Measurements from ENCODE around the gene HOXC12.

HOXC12 gene

DNA sequence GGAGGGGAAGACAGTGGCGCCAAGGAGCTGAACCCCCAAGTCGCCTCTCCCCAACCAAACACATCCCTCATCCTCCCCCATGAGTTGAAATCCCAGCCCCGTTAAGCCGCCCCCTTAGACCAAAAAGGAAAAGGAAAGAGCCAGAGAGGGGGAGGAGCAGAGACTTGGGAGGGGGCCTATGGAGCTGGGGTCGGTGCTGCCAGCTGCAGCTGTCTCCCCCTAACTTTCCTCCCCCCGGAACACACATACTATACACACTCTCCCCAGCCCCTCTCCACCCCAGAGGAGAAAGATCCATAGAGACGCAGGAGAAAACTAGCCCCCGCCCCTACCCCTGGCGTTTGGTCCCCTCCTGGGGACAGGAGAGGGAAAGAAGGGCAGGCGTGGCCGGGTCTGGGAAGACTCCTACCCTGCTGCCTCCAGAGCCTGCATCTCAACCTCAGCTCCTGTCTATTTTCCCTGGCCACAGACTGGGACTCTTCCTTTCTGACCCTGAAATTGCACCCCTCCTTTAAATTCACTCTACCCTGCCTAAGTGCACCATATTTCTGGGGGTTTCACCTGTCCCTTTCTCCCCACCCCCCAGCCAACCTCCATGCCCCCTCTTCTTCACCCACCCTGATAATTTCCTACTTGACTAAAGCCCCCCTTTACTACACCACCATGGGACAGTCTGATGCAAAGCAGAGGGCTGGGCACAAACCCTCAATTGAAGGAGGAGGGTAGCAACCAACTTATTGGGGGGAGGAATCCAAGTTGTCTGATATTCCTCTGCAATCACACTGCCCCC is 43.6 kb downstream of the HOXC12 start:
- no peak for DNase-seq

DNA sequence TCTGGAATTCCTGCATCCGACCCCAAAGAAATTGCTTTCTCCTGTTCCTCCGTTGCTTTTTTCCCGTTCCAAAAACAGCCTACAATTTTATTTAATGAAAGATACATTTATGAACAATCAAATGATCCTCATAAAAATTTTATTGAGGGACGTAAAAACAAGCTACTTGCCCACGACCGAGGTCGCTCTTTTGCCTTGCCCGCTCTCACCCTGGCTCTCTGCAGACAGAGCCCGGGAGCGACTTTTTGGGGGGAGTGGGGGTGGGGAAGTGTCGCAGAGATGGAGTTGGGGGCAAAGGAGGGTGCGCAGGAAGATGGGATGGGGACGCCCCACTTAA is 44.2 kb downstream of the HOXC12 start:
- DNase-seq: no peak

- peak; percentile 63 for DNase-seq
Measured at GRCh38 chr12:53999559-54000115, 44.9 kb downstream of the HOXC12 start.

DNA sequence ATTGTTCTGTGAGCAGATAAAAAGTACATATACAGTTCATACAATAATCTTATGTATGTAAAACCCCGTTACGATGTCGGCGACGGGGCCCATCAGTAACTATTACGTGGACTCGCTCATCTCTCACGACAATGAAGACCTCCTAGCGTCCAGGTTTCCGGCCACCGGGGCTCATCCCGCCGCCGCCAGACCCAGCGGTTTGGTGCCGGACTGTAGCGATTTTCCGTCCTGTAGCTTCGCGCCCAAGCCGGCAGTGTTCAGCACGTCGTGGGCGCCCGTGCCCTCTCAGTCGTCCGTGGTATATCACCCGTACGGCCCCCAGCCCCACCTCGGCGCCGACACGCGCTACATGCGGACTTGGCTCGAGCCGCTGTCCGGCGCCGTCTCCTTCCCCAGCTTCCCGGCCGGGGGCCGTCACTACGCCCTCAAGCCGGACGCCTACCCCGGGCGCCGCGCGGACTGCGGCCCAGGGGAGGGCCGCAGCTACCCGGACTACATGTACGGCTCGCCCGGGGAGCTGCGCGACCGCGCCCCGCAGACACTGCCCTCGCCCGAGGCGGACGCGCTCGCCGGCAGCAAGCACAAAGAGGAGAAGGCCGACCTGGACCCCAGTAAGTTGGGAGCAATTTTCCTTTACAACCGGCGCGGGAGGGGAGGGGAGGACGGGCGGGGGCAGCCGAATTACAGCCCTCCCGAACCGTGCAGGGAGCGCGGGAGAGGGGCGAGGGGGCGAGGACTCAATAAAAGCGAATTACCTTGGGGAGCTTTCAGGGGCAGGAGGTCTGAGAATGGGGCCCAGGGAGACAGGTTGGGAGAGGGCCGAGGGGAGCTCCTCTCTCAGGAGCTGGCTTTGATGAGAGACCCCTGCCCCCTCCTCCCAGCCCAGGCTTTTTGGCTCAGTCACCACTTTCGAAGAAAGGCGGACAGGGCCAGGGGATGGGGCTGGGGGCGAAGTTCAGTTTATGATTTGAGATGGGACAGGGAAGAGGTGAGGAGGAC is 45.7 kb downstream of the HOXC12 start, which contains the start of gene HOXC9:
Gene HOXC9, plus strand, starts transcription at position 46 of the 999 bp plus-strand sequence. Its CDS starts 28 bp downstream, at position 74.
- no peak for DNase-seq

DNA sequence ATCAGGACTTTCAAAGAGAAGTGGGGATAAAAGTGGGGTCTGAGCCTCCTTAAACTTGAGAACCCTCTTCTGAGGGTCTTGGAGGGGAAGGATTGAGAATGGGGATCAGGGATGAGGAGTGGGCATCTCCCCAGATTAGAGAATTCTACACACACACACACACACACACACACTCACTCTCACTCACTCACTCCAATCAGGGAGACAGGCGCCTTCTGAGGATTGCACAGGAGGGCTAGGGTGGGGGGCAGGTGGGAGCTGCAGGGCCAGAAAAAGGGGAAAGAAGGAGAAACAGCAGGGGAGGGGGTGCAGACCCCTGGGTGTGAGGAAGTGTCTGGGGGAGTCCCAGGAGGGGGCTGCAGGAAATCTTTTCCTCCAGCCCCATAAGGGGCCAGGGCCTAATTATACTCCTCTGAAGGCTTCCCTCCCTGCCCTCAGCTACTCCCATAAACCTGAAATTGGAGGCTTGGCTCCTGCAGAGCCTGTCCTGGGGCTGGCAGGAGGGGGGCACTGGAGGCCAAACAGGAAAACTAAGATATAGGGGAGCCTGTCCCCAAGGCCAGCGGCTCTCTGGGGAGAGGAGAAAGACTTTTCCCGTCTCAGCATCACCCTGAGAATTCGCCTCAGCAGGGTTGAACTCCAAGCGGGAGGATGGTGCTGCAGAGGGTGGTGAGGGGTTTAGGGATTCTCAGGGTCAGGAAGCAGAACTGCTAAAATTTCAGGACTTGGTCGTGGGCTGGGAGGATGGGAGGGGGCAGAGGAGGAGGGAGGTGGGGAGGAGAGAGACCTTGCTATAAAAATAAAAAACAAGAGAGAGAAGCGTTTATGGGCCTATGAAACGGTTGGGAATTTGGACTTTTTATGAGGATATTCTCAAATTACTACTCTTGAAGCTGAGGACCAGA is 46.8 kb downstream of the HOXC12 start:
- DNase-seq: no peak

- DNase-seq: no peak
Measured at GRCh38 chr12:54002278-54002914, 47.7 kb downstream of the HOXC12 start.

- DNase-seq: no peak
Measured at GRCh38 chr12:54002915-54003389, 48.2 kb downstream of the HOXC12 start.

DNA sequence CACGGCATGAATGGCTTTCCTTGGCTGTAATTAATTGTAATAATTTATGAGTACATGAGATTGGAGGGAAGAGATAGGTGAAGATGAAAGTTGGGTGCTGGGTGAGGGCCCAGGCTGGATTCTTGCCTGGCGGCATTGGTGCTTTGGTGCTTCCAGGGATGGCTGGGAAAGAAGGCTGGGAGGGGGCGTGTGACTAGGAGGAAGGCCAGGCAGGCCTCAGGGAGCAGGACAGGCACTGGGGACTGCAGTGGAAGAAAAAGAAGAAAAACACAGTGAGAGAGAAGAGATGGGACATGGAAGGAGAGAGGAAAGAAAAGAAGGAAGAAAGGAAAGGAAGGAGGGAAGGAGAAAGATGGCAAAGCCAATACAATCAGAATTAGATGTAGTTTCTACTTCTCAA is 48.9 kb downstream of the HOXC12 start:
- DNase-seq: no peak

DNA sequence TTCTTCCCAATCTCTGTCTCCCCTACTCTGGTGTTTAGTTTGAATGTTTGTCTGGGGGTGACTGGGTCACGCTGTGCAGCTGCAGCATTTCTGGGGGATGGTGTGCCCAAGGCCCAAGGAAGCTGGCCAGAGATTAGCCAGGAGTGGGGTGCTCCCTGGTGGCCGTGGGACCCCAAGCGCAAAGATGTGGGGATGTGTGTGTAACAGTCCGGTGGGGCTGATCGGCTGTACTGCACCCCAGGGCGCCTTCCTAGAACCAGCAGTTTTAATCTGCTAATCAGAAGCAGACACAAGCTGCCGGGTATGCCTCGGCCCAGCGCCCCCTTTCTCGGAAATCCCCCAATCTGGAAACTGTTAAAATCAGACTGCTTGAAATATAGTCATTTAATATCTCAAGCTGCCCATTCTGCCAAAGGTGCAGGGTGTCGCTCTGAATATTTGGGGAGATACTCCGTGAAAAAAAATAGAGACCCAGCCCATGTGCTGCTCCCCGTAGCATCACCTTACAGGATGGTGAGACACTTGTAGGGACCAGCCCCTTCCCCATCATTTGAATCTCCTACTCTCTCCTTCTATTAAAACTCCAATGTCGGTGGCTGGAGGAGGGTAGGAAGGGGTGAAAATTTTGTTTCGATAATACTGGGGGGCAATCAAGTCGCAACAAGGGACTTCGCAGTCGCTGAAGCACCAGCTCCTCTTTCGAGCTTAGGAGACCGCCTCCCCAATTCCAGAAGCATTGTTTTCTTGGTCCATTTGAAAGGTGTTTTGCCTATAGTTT is 49.5 kb downstream of the HOXC12 start:
- no peak for DNase-seq

DNA sequence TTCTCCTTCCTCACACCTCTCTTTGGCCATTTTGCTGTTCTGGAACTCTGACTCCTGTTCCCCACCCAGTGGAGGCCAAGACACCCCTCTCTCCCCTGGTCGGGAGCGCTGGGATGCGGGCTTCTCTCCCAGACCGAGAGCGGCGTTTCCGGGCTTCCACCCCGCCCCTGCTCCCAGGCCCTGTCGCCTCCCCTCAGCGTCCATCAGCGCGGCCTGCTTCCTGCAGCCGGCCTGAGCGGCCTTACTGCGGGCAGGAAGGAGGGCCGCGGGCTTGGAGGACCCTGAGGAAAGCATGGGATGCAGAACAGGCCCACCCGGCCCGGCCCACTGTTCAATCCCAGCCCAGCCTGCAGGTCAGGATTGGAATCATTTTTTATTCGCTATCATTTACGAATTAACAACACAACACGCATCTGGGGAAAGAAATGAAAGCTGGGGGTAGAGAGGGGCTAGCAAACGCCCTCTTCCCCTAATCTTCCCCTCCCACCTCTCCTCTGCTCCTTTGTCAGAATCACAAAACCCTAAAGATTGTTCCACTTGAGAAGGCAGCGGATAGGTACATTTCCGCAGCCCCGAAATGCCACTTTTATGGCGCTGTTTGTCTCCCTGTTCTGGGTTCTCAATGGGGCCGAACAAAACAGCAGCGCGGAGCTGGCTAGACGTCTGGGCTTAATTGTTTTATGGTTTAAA is 50.3 kb downstream of the HOXC12 start:
- DNase-seq: no peak

DNA sequence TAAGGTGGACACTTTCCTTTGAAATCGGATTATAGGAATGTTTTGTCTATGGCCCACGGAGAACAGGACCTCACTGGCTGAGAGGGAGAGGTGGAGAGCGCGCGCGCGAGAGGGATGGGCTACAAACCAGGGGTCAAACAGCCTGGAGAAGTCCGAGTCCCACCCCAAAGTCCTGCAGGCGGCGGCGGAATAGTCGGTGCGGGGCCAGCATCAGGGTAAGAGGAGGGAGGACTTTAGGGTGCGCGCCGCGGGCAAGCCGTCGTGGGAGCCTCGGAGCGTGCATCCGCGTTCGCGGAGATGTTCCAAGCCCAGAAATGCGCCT is 50.8 kb downstream of the HOXC12 start:
- DNase-seq: no peak

- peak; percentile 89 for DNase-seq
Measured at GRCh38 chr12:54005853-54006558, 51.3 kb downstream of the HOXC12 start.

GRCh38 chr12:54006559-54007220 is 52.0 kb downstream of the HOXC12 start:
- no peak for DNase-seq

DNA sequence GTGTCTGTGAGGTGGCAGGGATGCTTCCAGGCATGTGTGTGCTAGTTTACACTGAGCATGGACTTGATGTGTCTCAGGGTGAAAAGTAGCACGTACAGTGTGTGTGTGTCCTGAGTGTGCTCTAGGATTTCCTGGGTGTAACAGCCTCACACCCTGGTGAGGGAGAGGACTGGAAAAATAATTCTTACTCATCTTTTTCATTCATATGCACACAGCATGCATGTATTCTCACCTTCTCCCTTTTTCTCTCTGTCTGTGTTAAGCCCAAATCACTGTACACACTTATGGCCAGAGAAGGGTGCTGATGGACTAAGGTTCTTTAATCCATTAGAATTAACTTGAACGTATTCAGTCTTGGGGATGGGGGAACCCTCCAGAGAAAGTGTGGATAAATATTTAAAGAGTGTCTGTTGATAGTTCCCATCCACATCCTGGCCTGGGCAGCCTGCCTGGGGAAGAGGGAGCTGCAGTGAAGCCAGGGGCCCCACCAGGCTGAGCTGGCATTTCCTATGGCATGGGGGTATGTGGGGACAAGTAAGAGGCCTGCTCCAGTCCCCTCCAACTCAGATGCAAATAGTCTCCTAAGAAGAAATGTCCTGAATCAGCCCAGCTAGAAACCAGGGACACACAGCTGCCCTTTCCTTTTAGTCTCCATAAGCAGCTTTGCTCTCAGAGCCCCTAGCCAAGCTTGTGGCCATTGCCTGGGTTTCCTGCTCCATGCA is 53.0 kb downstream of the HOXC12 start:
- no peak for DNase-seq

DNA sequence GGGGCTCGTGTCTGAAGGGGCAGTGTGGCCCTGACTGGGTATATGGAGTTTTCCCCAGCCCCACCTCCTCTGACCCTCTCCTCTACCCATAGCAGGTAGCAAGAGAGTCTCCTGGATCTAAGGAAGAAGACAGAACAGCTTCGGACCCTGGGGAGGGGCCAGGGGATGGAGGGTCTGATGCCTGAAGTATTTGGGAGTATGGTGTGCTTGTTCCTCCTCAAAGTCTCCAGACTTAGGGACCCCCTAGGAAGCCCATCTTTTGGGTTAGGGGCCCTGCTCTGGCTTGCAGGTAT is 53.5 kb downstream of the HOXC12 start:
- no peak for DNase-seq
